Activated naive CD4-positive, alpha-beta T cell (primary cell): ENCODE data around the gene TIGD1.
"Not testable (repeated sequence)": the region's sequence is repeated elsewhere in the genome, so short reads cannot be mapped to it uniquely, and the experiment has no call there.

Experiments
- DNase-seq, 4 experiments: peaks; one replicate each; lab custom pipeline; 2025; lab: John Stamatoyannopoulos, UW

The TIGD1 gene

GRCh38 chr2:232570481-232570880 lies 20.1 kb upstream of the TIGD1 start:
- DNase-seq = not testable (repeated sequence)

GRCh38 chr2:232569541-232569940 lies 19.2 kb upstream of the TIGD1 start:
- no peak for DNase-seq

- DNase-seq = no peak
Measured at GRCh38 chr2:232568161-232568560, 17.8 kb upstream of the TIGD1 start.

- DNase-seq = no peak
Measured at GRCh38 chr2:232567721-232568120, 17.4 kb upstream of the TIGD1 start.

- no peak for DNase-seq
Measured at GRCh38 chr2:232563580-232563979, 13.2 kb upstream of the TIGD1 start.

GRCh38 chr2:232562515-232563151 lies 12.3 kb upstream of the TIGD1 start:
- DNase-seq = no peak

GRCh38 chr2:232556426-232556825 lies 6.1 kb upstream of the TIGD1 start:
- DNase-seq = no peak

GRCh38 chr2:232551776-232552175 lies 1.4 kb upstream of the TIGD1 start:
- no peak for DNase-seq

- DNase-seq = no peak
Measured at GRCh38 chr2:232551250-232551638, 887 bp upstream of the TIGD1 start.

GRCh38 chr2:232549655-232550353 lies 553 bp downstream of the TIGD1 start:
- DNase-seq = peak in 1 of 4 experiments; percentile 55

- DNase-seq = no peak
Measured at GRCh38 chr2:232547991-232548390, 2.4 kb downstream of the TIGD1 start.

GRCh38 chr2:232545511-232546375 lies 4.6 kb downstream of the TIGD1 start:
- DNase-seq = no peak

GRCh38 chr2:232544674-232545073 lies 5.7 kb downstream of the TIGD1 start:
- no peak for DNase-seq

- no peak for DNase-seq
Measured at GRCh38 chr2:232543928-232544631, 6.3 kb downstream of the TIGD1 start.

GRCh38 chr2:232543491-232543890 lies 6.9 kb downstream of the TIGD1 start:
- DNase-seq = no peak

GRCh38 chr2:232542715-232543467 lies 7.5 kb downstream of the TIGD1 start:
- no peak for DNase-seq

- DNase-seq = no peak
Measured at GRCh38 chr2:232541961-232542714, 8.2 kb downstream of the TIGD1 start.

- no peak for DNase-seq
Measured at GRCh38 chr2:232541195-232541960, 9.0 kb downstream of the TIGD1 start.

GRCh38 chr2:232540441-232541041 lies 9.8 kb downstream of the TIGD1 start:
- no peak for DNase-seq
